HG03139 (cell line): Measurements from ENCODE around the gene FBRSL1.

ENCODE experiments used
- ATAC-seq: cut with Tn5 transposase; IDR thresholded peaks from one replicate; pipeline ENCODE4 v1.9.1; 2021; ENCODE audit not compliant: unreplicated experiment

FBRSL1 gene

GRCh38 chr12:132495629-132496357, 5.8 kb downstream of the FBRSL1 start:
- ATAC-seq: no peak

DNA sequence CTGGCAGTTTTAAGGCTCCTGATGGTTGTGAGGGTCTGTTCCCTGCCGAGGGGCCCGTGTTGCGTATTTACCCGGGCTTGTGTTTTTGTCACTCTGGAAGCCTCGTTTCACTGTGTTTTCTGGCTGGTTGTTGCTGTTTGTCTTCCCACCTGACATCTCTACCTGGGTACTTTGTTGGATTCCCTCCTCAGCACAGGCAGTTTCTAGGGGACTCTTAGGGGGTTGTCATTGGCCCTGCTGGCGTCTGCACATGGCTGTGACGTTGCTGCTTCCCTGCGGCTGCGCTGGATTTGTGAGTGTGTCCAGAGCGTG, 6.4 kb downstream of the FBRSL1 start:
- ATAC-seq: no peak

- no peak for ATAC-seq
Measured at GRCh38 chr12:132496710-132497109, 6.8 kb downstream of the FBRSL1 start.

- ATAC-seq: no peak
Measured at GRCh38 chr12:132497514-132498405, 7.8 kb downstream of the FBRSL1 start.

GRCh38 chr12:132498931-132499330, 9.0 kb downstream of the FBRSL1 start:
- no peak for ATAC-seq

- no peak for ATAC-seq
Measured at GRCh38 chr12:132500142-132500855, 10.3 kb downstream of the FBRSL1 start.

DNA sequence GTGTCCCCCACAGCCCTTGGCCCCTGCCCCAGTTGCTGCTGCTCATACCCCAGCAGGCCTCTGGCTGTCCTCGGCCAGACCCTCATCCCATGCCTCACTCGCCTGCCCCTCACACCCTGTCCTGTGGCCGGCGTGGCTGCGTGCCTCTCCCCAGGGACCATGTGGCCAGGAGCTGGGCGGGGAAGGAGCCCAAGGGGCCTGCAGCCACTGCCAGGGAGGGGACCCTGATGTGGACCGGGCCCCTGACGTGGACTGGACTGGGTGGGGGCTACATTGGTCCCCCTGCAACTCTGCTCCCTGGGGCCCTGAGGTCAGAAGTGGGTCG, 10.9 kb downstream of the FBRSL1 start:
- ATAC-seq: no peak

DNA sequence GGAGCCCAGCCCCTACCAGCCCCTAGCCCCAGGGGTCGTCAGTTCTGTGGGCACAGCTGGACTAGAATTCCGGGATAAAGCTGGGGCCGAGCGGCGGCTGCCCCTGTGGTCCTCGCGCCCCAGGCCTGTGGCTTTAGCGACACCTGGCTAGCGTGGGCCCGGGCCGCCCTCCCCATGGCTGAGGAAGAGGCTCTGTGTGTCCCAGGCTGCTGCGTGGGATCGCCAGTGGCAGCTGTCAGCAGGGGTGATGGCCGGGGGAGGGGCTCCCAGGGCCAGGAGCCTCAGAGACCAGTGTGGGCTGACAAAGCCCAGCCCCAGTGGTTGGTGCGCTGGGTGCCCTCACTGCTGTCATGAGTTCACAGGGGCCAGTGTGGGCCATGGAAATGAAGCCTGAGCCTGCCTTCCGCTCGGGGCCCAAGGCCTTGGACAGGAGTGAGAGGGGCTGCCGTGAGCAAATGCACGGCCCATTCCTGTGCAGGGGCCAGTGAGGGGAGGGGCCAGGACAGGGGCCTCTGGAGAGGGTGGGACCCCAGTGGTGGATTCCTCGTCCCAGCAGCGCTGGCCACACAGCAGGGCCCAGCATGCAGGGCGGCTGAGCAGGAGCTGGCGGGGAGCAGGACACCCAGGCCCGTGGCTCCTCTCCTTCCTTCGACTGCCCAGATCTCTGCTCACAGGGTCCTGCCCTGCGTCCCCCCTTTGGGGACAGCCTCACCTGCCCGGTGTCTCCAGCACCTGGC, 11.4 kb downstream of the FBRSL1 start:
- ATAC-seq: no peak

DNA sequence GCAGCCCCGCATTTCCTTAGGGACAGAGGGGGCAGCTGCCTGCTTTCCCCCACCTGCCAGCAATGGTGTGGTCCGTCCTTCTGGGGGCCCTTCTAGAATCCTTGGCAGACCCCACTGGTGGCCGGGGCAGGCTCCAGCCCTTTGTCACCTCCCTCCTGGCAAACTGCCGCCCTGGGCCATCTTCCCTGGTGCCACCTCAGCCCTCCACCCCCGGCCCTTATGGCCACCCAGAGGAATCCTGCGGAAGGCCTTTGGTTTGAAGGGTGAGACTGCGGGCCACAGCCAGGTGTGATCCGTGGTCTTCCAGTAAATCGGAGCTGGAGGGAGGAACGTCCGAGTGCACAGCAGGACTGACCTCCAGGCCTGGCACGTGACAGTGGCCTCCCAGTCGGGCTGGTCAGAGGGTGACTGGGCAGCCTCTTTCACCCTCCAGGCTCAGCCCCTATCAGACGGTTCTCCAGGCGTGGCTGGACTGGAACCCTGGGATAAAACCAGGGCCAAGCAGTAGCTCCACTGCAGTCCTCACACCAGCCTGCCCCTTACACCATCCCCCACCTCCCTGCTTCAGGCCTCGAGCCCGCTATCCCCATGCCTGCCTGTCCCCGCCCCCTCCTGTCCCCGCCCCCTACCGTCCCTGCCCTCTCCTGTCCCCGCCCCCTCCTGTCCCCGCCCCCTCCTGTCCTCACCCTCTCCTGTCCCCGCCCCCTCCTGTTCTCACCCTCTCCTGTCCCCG, 12.4 kb downstream of the FBRSL1 start:
- ATAC-seq: no peak

GRCh38 chr12:132502882-132503193, 12.9 kb downstream of the FBRSL1 start:
- ATAC-seq: no peak

DNA sequence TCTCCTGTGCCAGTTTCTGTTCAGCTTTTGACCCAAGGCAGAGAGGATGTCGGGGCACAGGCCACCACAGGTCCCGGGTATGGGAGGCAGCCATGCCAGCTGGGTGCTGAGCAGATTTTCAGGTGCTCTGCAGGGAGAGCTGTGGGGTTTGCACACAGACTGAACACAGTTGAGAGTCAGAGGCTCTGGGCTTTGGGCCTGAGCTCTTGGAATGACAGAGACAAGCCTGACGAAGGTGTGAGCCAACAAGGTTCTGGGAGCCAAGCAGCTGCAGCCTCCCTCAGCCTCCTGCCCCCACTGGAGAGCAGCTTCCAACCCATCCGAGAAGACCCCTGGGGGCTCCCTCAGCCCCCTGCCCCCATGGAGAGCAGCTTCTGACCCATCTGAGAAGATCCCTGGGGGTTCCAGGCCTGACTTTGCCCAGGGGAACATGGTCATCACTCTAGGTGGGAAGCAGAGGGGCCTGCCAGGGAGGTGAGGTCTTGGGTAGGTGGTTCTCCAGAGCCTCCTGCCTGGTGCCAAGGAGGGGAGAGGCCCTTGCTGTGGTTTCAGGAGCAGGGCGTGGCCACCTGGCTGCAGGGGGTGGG, 13.8 kb downstream of the FBRSL1 start:
- no peak for ATAC-seq

DNA sequence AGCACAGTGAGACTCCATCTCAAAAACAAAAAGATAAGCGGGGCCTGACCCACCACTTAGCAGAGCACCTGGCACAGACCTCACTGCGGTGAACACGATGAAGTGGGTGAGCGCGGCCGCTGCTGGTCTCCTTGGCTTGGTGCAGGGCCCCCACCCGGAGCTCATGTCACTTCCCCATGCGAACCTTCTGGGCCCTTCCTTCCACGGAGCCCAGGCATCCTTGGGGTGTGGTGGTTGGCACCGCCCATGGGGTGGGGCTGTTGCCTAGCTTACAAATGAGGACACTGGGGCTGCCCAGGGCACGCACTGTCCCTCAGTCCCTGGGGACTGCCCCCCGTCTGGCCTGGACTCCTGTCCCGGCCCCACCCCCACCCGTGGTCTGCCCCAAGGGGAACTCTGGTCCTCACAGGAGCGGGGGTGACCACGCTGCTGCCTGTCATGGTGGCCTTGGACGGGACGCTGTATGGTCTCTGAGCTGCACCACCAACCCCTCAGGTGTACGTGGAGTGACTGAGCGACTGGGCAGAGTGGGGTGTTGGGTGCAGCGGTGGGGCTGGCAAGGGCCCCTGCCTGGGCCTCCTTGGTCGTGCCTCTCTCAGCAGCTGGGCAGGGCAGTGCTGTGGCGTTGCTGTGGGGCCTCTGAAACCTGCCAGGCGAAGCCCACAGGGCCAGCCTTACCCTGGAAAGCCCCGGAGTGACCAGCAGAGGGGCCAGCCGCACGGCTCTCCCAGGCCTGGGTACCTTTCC, 15.3 kb downstream of the FBRSL1 start:
- ATAC-seq: no peak

DNA sequence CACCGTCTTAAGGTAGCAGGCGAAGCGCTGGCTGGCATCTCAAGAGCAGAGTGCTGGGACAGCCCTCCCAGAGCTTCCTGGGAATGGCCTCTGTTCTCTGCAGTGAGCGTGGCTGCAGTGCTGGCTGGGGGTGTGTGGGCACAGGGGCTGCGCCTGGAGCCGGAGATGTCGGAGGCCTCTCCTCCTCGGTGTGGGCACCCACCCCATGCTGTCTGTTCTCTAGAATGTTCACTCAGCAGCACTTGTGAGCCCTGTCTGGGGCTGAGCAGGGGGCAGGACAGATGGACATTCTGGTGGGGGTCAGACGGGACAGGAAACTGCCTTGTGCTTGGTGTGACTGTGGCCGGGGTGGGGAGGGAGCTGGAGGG, 15.9 kb downstream of the FBRSL1 start:
- ATAC-seq: no peak

DNA sequence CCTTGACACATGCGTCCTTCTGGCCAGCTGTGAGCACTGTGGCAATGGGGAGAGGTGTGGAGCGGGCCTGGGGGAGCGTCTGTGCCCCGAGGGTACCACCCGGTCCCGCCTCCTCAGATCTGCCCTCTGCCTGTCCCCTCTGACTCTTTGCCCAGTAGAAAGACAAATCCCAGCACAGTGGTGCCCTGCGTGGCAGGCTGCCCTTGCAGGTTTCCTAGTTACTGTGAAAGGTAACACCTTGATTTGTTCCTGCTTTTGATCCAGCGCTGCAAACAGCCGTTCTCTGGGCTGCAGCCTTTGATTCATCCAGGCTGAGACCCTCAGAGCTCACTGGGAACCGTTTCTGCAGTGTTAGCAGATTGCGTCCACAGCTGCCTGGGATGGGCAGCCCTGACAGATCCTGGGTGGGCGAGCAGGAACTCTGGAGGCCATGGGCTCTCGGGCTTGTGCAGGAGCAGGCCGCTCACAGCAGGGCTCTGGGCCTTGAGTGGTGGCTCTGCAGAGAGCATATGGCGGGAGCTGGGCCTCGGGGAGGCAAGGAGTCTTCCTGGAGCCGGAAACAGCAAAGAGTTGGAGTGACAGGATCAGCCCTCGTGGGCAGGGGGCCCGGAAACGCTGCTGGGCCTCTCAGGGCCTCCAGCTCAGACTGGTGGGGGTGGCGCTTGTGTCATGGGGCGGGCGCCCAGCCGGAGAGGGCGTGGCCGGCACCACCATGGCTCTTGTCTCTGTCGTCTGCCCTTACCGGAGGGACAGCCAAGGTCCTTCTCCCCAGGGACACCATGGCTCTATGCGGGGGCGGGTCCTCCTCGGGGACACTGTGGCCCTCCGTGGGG, 16.6 kb downstream of the FBRSL1 start:
- peak; percentile 76 for ATAC-seq

- peak; percentile 9 for ATAC-seq
Measured at GRCh38 chr12:132507161-132507538, 17.2 kb downstream of the FBRSL1 start.

GRCh38 chr12:132507656-132508490, 17.9 kb downstream of the FBRSL1 start:
- ATAC-seq: no peak

DNA sequence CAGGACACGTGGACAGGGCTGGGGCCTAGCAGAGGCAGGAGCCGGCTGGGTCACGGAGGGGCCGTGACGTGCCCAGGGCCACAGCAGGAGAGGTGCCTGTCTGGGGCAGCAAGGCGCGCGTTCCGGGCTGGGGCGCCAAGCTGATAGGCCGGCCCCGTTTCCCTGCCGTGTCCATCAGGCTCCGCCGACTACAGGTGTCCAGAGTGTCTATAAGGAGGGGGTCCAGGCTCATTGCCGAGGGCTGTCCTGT, 18.5 kb downstream of the FBRSL1 start:
- ATAC-seq: no peak
